GM10847 (cell line): ENCODE results near the gene METTL16.

Source experiments
- POLR2A ChIP-seq: IDR thresholded peaks from 2 replicates; pipeline ENCODE4 v1.6.1; 2011; ENCODE audit not compliant: insufficient read length; ENCODE audit errors: extremely low read depth

METTL16 gene

DNA sequence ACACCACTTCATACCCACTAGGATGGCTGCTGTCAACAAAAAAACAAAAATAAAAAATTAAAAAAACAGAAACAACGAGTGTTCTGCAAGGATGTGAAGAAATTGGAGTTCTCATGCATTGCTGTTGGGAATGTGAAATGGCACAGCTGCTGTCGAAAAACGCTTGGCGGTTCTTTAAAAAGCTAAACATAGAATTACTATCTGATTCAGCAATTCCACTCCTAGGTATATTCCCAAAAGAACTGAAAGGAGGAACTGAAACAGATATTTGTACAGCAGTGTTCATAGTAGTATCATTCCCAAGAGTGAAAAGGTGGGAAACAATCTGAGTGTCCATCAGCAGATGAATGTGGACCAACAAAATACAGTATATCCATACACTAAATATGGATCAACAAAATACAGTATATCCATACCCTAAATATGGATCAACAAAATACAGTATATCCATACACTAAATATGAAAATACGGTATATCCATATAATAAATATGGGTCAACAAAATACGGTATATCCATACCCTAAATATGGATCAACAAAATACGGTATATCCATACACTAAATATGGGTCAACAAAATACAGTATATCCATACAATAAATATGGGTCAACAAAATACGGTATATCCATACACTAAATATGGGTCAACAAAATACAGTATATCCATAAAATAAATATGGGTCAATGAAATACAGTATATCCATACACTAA lies 8.7 kb downstream of the METTL16 start:
- no peak for TF ChIP-seq POLR2A

DNA sequence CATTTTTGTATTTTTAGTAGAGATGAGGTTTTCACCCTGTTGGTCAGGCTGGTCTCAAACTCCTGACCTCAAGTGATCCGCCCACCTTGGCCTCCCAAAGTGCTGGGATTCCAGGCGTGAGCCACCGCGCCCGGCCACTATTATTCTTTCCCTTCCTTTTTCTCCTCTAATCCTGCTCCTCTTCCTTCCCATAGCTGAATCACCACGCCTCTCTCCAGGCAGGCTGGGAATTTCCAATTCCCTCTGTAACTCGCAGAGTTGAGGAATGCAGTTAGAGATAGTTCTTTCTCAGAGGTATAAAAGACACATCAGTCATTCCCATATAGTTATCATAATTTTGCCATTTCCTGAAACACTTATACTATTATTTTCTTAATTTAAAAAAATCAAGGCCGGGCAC lies 11.2 kb downstream of the METTL16 start:
- no peak for TF ChIP-seq POLR2A

DNA sequence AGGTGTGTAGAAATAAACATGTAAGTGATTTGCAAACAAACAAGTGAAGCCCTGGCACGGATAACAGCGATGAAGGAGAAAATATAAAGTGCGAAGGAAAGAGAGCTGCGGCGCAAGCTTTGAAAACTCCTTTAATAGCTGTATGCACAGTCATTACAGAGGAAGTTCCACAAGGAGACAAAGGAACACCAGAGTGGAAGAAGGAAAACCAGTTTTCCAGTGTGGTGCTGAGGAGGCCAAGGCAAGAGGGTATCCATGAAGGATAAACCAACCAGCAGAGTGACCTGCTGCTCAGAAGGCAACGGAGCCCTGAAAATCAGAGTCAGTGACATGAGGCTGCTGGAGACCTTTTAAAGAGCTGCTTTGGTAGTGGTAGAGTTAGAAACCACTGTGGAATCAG lies 24.4 kb downstream of the METTL16 start:
- TF ChIP-seq POLR2A = no peak

DNA sequence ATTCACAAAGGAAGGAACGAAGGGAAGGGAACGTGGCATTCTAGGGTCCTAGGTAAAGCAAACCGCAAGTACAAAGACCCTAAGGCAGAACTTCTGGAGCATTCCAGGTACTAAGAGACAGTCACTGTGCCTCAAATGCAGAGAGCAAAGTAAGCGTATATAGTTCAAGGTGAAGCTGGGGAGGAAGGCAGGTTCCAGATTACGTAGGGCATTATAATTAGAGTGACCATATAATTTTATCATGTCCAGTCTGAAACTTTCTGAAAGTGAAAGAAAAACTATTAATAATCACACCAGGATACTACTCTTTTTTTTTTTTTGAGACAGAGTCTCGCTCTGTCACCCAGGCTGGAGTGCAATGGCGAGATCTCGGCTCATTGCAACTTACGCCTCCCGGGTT lies 25.7 kb downstream of the METTL16 start:
- TF ChIP-seq POLR2A = no peak

DNA sequence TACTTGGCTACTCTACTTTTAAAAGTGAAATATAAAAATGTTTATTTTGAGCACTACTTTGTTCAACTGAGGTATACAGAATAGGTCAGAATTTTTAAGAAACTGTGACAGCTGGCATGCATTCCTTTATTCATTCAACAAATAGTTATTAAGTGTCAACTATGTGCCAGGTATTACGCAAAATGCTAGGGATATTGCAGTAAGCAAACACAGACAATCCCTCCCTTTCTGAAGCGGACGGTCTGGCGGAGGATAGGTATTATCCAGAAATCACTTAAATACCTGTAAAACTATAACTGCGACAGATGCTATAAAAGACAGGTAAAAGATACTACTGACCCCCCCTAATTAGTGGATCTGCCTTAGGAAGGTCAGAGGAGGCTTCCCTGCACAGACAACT lies 26.1 kb downstream of the METTL16 start:
- TF ChIP-seq POLR2A = no peak

DNA sequence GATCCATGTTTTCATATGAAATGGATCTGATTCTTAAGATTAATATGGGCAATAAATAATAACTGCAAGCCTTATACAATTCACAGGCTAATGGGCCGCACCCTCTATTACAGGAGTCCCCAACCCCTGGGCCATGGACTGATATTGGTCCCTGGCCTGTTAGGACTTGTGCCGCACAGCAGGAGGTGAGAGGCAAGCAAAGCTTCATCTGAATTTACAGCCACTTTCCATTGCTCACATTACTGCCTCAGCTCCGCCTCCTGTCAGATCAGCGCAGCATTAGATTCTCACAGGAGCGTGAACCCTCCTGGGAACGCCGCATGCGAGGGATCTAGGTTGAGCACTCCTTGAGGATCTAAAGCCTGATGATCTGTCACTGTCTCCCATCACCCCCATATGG lies 26.8 kb downstream of the METTL16 start:
- TF ChIP-seq POLR2A = no peak

DNA sequence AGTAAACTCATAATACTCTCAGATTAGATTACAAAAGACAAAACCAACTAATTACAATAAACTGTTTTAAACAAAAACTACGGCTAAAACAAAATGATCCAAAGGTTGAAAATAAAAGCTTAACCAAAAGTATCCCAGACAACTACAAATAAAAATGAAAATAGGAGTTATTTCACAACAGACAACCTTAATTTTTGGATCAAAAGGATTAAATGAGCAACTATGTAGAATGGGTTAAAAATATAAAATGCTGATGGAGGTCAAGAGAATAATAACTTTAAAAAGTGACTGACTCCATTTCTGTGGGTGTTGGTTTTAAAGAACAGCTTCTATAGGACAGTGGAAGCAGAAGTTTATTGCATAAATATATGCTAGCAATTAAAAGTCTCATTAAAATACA lies 28.6 kb downstream of the METTL16 start:
- TF ChIP-seq POLR2A = no peak

DNA sequence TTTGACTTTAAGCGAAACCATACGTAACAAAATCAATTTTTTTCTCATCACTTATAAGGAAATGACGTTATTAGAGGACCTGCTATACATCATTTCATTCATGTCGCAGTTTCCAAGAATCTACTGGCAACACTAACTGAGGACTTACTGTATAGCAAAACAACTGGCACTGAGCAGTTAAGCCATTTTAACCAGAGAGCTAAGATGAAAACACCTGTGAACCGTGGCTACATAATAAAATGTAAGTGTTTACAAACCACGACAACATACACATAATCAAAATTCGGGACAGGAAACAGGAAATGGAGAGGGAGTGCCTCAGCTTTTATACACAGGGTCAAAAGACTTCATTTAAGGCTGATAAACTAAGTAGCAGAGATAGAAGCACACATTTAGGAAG lies 29.5 kb downstream of the METTL16 start:
- TF ChIP-seq POLR2A = no peak

DNA sequence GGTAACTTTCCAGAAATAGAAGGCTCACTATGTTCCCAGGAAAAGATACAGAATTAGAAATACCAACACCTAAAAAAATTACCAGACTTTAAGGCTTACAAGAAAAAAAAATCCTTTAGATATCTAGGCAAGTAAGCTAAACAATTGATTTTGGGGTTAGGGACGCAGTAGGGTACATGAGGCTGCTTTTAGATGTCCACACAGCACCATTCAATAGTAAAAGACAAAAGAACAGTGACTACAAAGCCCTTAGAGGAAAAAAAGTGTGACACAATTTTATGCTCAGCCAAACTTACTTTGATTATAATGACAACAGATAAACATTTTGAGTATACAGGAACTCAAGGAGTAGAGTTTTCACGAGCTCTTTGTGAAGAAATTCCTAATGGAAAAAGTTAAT lies 29.9 kb downstream of the METTL16 start:
- TF ChIP-seq POLR2A = no peak

DNA sequence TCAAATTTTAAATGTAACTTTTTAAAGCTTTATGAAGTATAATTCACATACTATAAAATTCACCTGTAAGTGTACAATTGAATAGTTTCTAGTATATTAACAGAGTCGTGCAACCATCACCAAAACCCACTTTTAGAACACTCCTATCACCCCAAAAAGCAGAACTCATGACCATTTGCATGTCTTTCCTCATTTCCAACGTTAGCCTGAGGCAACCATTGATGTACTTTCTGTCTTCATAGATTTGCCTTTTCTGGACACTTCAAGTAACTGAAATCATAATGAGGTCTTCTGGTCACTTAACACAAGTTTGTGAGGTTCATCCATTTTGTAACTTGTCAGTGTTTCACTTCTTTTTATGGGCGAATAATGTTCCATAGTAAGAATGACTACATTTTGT lies 33.2 kb downstream of the METTL16 start:
- no peak for TF ChIP-seq POLR2A

DNA sequence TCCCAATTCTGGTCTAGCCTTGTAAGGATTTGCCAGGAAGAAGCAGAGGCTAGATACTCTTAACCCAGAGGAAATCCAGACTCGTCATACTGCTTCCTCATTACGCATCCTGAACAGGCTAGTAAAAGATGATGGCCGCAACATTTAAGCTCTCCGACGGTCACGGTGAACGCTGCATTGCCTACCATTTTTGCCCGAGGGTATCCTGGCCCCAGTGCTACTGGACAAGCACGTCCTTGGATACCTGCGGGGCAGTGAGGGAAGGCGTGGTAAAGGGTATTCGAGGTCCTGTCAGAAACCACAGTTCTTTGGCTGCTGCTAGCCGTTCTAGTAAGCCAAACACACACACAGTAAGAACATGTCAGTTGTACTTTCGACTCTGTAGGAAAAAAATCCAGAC lies 36.6 kb downstream of the METTL16 start:
- TF ChIP-seq POLR2A = no peak

DNA sequence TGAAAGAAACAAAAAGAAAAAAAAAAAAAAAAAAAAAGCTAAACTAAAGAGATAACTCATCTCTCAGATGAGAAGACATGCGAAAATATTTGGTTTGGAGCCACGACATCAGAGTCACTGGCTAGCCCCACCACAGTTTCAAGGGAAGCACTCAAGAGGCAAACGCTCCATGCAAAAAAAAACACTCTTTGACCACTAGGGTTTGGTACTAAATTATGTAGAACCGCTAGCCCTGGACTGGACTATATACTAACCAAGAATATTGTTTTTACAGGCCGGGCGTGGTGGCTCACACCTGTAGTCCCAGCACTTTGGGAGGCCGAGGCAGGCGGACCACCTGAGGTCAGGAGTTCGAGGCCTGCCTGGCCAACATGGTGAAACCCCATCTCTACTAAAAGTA lies 37.3 kb downstream of the METTL16 start:
- TF ChIP-seq POLR2A = no peak

DNA sequence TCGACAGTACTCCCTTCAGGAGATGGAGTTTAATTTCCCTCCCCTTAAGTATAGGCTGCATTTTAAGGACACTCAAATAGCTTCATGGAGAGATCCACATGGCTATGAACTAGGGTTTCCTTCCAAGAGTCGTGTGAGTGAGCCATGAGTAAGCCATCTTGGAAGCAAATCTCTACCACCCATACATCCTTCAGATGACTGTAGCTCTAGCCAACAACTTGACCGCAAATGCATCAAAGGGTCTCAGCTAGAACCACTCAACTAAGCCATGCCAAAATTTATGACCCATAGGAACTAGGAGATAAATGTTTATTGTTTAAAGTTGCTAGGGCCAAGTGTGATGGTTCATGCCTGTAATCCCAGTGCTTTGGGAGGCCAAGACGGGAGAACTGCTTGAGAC lies 43.4 kb downstream of the METTL16 start:
- no peak for TF ChIP-seq POLR2A

DNA sequence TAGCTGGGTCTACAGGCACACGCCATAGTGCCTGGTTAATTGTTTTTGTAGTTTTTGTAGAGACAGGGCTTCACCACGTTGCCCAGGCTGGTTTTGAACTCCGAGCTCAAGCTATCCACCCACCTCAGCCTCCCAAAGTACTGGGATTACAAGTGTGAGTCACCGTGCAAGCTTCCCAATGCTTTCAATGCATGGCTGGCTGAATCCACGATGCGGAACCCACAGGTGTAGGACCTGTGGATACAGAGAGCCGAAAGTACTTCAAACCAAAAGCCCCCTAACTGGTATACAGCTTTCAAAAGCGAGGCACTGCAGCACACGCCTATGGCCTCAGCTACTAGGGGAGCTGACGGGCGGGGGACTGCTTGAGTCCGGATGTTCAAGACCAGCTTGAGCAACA lies 44.8 kb downstream of the METTL16 start:
- TF ChIP-seq POLR2A = no peak

DNA sequence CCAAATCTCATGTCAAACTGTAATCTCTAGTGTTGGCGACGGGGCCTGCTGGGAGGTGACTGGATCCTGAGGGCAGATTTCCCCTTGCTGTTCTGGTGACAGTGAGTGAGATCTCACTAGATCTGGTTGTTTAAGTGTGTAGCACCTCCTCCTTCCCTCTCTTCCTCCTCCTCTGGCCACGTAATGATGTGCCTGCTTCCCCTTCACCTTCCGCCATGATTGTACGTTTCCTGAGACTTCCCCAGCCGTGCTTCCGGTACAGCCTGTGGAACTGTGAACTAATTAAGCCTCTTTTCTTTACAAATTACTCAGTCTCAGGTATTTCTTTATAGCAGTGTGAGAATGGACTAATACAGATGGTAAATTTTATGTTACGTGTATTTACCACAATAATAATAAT lies 49.2 kb downstream of the METTL16 start:
- TF ChIP-seq POLR2A = no peak

DNA sequence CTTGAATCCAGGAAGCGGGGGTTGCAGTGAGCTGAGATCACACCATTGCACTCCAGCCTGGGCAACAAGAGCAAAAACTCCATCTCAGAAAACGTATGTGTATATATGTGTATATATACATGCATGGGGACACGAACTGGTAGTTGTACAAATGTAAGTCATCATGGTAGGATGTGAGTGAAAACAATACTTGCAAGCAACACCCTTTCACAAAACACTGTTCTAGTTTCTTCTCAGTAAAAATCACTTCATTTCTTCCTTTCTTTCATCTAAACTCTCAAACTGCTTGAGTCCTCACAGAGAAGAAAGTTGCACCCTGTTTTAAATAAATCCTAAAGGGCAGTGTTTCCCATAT lies 51.8 kb downstream of the METTL16 start:
- TF ChIP-seq POLR2A = no peak

DNA sequence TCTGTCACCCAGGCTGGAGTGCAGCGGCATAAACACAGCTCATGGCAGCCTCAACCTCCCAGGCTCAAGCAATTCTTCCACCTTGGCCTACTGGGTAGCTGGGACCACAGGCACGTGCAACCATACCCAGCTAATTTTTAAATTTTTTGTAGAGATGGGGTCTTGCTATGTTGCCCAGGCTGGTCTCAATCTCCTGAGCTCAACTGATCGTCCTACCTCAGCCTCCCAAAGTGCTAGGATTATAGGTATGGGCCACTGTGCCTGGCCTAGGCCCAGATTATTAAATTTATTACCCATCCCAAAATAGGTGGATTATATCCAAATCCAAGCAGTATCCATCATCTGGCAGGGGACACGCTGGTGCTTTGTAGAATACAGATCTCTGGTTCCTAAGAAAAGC lies 53.8 kb downstream of the METTL16 start:
- TF ChIP-seq POLR2A = no peak

DNA sequence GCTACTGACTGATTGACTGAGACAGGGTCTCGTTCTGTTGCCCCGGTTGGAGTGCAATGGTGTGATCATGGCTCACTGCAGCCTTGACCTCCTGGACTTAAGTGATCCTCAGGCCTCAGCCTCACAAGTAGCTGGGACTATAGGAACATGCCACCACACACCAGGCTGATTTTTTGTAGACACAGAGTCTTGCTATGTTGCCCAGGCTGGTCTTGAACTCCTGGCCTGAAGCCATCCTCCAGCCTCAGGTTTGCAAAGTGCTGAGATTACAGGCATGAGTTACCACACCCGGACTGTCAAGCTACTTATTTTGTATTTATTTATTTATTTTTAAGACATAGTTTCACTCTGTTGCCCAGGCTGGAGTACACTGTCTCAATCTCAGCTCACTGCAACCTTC lies 55.2 kb downstream of the METTL16 start:
- no peak for TF ChIP-seq POLR2A
